Activated CD8-positive, alpha-beta memory T cell treated with anti-CD3 and anti-CD28 coated beads for 24 hours (primary cell): ENCODE measurements around the gene THAP7.
"Not testable (repeated sequence)": the region's sequence is repeated elsewhere in the genome, so short reads cannot be mapped to it uniquely, and the experiment has no call there.

Experiments used
- DNase-seq: peaks from one replicate; pipeline ENCODE4 v3.0.0-alpha.2; 2020

THAP7 gene

DNA sequence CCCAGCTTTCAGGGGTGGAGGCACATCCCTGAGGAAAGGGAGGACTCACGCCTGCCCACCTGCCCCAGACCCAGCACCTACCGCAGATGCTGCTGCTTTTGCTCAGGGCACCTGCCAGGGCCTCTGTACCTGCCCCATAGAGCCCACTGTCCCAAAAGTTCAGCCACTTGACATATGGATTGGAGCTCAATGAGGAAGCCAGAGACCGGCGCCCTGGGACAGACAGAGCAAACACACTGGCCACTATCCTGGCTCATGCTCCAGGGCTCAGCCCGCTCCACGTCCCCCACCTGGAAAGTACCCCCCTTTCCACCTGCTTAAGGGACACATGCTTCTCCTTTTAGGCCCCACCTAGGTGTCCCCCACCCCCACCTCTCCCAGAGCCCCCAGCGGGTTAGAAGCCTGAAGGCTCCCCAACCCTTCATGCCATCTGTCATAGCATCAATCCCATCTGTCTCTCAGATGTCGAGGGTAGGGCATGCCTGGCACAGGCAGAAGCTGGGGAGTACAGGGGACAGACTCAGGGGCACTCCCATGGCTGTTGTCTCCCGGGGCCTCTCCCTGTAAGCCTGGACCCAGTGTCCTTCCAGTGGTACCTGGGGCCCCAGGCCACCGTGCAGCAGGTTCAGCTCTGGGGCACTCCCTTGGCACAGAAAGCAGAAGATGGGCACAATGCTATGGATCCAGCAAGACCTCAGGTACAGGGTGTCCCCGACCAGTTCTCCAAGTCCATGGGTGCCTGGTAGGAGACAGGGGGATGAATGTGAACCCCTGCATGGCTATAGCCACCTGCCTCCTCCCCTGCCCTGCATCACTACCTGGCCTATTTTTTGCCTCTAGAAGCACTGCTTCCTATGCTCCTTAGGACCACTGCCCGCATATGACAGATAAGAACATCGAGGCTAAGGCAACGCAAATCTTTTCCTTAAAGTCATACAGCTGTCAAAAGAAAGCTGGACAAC is 10.8 kb upstream of the THAP7 start:
- no peak for DNase-seq

DNA sequence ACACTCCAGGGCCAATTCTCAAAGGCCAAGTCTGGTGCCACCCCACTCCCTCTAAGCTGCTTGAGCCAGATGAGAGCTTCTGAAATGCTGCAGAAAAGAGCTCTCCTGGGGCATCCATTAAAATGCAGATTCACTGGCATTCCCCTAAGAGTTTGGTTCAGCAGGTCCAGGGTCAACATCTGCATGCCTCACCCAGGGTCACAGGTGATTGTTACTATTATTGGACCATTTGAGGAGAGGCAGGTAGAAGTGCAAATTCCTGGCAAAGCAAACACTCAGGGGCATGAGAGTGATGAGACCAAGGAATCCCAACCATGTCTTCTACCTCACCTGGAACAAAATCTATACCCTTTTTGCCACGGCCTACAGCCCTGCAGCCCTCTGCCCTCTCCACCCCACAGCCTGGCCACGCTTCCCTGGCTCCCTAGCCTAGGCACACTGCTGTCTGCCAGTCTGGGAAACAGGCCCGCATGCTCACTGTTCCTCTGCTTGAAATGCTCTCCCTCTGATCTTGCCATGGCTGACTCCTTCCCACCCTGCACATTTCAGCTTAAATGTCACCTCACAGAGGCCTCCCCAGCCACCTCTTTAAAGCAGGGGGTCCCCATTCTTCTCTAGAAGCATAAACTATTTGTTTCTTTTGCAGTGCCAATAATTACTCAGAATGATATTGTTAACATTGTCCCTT is 8.7 kb upstream of the THAP7 start:
- DNase-seq: no peak

DNA sequence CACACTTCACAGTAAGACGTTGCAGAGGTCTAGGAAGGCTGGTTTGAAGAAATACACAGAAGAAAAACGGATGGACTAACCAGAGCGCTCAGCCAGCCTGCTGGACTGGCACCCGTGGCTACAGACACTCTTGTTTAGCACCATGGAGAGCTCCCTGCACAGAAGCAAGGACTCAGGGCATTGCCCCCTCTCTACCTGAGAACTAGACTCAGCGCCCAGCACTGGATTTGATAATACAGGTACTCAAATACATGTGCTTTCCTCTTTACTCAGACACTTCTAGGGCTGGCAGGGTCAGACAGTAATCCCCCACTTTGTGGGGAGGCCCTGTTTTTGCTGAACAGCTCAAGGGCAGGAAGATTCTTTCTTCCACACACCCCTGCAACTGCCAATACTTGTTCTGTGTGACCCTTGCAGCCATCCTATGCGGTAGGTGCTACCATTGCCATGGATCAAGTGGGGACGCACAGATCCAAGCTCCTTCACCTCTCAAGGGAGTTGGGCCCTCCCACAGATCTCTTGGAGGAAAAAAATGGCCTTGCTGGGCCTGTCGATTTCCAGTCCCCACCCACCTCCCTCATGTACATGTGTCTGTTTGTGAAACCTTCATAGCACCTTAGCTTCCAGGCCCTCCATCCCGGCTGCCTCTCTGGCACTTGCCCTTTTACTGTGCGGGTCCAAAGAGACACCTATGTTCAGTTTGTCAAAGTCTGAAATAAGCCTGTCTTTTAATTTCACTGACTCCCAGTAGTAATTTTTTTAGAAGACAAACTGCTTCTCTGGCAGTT is 7.9 kb upstream of the THAP7 start:
- no peak for DNase-seq

DNA sequence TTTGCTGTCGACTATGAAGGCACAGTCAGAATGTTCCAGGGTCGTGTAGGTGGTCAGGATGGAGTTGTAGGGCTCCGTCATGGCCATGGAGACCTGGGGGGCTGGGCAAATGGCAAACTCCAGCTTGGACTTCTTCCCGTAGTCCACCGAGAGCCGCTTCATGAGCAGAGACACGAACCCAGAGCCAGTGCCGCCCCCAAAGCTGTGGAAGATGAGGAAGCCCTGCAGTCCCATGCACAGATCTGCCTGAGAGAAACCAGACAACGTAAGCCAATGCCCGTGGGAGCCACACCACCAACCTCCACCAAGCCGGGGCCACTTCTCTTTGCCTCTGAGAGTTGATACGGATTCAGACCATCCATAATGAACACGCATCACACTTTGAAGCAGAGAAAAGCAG is 7.3 kb upstream of the THAP7 start:
- DNase-seq: not testable (repeated sequence)

DNA sequence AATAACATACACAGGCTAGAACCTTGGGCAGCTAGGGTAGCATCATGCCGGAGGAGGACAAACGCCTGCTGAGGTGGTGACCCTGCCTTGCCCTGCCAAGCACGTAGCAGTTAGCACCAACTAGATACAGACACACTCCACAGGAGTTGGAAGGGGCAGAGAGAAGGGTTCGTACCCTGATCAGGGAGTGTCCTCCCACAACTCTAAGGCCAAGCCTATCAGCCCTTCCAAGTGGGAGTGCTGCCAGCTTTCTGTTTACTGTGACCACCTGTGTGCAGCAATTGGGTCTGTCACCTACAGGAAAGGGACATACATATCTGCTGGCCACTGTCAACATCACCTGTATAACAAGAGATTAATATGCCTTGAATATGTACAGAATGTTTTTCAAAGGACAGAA is 1.9 kb upstream of the THAP7 start:
- DNase-seq: no peak

DNA sequence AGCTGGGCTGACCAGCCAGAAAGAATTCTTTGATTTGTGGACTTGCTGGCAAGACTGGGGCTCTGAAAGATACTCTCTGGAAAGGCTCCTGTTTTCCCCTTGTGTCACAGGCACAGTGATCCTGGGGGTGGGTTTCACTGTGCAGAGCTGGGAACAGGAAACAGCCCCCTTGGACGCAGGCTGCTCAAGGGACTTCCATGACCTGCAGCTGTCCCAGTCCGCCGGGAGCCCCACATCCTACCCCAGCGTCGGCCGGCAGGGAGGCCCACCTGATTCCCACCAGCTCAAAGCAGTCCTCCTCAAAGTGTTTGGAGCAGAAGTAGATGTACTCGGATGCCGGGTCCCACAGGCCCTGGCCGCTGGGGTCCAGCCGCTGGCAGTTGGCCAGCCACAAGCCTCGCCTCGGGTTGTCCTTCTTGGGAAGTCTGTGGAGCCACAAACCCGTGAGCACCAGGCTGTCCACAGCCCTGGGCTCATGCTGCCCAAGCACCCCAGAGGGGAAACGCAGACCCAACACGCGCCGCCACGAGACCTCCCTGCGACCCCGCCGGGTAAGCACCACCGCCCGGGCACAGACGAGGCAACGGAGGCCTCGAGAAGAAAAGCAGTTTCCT is 824 bp downstream of the THAP7 start:
- DNase-seq: no peak

DNA sequence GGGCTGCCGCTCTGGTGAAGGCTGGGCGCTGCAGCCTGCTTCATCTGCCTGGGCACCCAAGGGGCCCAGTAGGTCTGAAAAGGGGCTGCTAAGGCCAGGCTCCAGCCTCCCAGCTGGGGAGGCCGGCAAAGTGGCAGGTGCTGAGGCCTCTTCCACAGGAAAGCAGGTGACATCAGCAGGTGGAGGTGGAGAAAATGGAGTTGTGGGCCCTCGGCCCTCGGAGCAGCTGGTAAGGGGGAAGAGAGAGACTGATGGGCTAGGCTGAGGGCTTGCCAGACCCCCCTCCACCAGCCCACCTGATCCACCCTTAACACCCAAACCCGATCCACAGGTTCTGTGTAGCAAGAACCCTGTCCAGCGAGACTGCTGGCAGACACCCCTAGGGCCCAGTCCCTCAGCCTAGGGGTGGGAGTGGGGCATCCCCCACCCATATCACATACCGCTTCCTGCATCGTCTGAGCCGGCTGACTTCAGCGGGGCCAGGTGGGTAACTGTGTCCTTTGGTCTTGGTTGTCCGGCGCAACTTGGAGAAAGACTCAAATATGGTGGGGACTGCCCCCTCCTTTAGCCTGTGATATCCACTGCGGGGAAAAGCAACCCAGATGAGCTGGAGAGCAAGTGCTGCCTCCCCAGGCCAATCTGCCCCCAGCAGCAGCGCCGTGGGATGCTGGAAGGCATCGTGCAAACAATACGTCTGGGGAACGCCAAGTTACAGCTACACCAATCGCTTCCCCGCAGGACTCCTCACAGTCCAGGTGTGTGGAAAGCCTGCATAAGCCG is 1.5 kb downstream of the THAP7 start:
- DNase-seq: peak; percentile 70

DNA sequence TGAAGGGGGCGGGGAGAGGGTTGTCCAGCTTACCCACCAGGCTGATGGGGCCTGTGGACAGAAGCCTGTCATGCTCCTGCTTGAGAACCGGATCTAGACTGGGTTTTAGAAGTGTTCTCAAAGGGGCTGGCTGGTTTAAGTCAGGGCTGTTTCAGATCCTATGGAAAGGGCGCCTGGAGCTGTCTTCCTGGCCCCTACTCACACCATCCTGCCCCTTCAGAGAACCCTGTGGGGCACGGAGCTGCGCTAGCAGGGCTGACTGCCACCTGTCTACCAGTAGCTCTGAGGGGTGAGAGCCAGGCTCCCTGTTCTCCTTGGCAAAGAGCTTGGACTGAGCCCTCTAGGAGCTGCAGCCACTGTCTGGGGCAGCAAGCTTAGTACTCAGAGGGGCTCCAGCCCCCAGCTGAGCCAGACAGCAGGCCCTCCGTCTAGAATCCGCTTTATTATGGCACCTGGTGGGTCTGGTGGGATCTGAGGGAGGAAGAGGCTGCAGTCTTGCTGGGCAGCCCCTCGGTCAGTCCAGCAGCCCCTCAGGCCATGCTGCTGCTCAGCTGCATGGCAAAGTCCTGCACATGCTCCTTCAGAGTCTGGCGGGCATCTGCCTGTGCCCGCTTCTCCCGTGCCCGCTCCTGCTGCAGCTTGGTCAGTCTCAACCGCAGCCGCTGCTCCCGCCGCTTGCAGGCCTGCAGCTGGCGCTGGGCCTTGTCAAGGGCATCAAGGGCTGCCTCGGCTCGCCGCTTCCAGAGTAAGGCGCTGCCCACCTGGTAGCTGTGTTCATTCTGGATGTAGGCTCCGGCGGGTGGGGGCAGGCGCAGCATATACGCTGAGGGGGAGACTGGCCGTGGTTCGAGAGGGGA is 2.3 kb downstream of the THAP7 start:
- DNase-seq: no peak

DNA sequence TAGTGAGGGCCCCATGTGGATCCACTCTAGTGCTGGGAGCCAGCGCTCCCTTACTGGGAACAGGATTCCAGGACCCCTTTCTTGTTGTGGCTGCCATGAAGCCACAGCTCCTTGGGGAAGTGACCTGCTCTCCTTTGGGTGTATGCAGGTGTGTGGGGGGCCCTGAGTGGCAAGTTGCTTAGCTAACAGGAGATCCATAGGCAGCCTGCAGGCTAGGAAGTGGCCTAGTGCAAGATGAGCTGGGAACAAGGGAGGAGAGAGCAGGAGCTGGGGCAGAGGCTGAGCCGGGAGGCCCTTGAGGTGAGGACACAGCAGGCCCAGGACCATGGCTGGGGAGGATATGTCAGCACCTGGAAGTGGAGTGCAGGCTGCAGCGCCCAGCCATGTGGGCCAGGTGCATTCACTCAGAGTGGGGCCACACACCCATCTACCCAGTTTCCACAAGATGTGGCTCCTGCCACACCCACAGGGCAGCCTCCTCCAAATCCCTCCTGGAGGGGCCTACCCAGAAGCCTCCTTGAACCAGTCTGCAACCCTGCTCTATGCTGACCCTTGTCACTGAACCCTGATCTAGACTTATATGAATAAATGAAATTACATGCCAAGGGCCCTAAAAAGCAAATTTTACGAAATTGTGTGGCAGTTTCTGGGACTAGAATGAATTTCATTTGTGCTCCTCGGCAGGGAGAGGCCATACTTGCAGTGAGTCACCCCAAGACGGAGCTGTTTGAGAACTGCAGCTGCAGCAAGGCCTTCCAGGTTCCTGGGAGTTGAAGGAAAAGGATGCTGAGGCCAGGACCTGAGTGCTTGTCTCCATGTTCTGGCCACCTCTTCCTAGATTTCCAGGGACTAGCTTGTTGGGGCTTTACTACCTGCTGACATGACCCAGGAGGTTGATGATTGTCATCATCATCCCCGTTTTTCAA is 3.2 kb downstream of the THAP7 start:
- DNase-seq: peak; percentile 62

DNA sequence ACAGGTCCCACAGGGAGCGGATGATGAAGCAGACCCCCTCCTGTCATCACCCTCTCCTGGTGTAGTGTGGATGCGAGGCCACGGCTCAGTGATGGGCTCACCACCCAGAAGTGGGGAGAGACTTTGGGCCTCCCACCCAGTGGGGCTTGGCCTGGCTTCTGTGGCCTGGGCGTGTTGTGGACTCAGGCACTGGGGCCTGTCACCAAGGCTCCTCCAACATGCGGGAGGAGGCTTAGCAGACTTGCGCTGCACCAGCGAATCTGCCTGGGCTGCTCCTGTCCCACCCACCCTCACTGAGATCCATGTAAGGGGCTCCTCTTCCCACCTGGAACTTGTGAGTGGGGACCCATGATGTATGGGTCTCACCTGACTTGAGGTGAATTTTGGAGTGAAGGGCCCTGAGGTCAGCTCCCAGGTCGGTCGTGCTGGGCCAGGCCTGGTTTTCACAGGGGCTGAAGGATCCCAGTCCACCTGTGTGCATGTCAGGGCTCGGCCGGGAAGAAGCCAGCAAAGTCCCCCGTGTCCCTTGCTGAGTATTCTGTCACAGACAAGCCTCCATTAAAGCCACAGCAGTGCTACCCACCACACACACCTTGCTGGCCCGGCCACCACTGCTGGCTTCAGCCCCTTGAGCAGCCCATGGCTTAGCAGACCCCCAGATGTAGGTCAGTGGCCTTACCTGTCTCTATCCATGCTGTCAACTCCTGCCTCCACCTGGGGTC is 4.2 kb downstream of the THAP7 start:
- no peak for DNase-seq

DNA sequence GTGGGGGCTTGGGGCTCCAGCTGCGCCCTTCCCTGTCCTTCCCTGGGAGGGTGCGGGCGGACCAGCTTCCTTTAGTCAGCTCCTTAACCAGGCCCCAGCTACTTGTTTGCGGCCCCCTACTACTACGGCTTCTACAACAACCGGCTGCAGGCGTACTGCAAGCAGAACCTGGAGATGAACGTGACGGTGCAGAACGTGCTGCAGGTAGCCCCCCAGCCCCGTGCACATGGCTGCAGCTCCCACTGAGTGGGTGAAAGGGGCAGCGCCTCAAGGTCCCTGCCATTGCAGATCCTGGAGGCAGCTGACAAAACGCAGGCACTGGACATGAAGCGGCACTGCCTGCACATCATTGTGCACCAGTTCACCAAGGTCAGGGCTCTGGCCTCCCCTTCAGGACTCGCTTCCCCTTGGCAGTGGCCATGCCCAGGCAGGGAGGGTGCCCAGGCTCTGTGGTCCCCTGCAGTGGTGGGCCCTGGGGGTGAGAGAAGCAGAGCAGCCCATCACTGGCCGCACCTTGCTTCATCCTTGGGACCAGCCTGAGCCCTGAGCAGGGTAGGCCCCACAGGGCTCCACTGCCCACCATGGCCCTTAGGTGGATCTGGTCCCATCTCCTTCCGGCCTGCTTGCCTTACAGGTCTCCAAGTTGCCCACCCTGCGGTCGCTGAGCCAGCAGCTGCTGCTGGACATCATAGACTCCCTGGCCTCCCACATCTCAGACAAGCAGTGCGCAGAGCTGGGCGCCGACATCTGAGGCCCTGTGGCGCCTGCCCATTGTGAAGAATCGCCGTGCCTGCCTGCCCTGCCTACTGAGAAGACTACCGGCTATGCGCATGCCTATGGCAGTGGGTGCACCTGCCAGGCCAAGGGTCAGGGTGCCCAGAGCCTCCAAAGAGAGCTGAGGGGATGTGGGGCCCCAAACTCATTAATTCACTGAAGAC is 5.1 kb downstream of the THAP7 start:
- DNase-seq: peak; percentile 59

DNA sequence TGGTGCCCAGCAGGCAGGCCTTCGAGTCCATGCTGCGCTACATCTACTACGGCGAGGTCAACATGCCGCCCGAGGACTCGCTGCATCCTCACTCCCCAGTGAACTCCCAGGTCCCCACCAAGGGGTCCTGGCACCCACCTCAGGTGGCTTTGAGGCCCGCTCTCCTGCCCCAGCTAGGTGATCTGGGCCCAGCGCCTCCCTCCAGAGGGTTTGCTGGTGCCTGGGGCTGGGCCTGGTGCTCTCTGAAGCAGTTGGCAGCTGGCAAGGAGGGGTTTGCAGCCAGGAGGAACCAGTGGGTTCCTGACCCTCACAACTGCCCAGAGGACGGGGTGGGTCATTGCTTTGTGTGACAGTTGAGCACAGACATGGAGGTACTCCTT is 5.9 kb downstream of the THAP7 start:
- DNase-seq: no peak

DNA sequence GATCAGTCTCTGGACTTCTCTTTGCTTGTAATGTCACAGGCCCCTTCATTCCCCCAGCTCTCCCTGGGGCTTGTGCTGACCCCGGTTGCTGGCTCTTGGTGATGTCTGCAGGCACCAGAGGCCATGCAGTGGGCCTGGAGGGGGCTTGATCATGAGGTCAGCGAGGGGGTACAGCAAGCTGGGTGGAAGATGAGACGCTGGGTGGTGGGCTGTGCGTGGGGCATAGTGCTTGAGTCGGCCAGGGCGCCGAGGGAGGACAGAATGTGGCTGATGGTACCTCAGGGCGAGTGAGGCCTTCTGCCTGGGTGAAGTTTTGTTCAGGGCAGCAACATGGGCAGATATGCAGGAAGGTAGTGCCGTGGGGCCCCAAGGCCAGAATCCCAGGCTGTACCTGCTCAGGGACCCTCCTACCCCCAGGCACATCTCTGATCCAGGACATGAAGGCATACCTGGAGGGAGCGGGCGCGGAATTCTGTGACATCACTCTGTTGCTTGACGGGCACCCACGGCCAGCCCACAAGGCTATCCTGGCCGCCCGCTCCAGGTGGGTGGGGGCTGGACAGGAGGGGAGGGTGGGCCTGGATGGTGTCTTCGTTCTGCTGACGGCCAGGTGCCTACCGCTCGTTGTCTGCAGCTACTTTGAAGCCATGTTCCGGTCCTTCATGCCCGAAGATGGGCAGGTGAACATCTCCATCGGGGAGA is 6.4 kb downstream of the THAP7 start:
- no peak for DNase-seq

DNA sequence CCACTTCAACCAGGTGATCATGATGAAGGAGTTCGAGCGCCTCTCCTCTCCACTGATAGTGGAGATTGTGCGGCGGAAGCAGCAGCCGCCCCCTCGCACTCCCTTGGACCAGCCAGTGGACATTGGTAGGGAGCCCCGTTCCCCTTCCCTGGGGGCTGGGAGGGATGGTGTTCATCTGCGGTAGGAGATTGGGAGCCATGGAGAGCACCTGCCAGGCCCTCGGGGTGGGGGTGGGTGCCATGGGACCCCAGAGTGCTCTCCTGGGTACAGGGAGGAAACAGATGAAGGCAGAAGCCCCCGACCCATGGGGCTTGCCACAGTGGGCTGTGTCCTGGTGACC is 7.0 kb downstream of the THAP7 start:
- DNase-seq: no peak

DNA sequence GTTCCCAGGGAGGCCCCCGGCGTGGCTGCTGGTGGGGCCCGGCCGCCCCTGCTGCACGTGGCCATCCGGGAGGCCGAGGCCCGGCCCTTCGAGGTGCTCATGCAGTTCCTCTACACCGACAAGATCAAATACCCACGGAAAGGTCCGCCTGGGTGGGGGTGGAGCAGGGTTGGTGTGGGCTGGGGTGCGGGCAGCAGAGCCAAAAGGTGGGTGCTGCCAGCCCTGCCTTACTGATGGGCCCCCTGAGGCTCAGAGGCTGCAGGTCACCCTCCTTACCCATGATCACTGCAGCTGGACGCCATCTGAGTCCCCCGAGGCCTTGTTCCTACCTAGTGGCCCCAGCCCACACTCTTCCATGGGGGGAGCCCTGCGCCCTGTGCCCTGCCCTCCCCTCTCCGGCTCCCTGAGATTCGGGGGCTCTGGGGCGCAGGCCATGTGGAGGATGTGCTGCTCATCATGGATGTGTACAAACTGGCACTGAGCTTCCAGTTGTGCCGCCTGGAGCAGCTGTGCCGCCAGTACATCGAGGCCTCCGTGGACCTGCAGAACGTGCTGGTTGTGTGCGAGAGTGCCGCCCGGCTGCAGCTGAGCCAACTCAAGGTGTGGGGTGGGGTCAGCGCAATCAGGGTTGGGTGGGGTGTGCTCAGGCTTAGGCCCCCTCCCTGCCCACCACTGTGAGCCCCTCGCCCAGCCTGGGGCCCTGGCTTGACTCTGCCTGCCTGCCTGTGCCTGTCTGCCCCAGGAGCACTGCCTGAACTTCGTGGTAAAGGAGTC is 7.6 kb downstream of the THAP7 start:
- DNase-seq: no peak

DNA sequence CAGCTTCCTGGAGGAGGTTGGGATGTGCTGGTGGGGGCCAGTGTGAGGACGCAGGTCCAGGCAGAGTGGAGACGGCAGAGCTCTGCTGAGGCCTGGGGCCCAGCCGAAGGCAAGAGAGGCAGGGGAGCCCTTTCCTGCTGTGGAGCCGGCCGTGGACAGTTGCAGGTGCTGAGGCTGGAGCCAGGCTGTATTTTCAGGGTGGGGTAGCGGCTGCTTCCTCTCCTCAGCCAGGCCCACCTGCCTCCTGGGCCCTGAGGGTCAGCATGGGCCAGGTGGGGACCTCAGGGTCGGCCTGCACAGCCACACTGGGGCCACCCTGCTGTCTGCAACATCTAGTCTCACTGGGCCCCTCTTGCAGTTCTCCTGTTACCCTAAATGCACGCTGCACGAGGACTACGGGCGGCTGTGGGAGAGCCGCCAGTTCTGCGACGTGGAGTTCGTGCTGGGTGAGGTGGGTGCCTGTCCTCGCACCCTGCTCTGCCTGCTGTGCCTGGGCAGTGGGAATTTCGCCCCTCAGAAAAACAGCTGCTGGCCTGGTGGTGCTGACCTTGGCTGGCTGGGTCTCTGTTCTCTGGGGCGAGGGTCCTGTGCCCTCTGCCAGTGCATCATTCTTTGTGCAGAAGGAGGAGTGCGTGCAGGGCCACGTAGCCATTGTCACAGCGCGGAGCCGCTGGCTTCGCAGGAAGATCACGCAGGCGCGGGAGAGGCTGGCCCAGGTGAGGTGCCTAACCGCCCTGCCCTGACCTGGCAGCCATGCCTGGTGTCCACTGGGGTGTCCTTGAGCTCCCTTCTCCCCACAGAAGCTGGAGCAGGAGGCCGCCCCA is 8.4 kb downstream of the THAP7 start:
- DNase-seq: no peak
